ENCODE data around the gene HABP4.

The HABP4 gene

GRCh38 chr9:96514800-96515158, 64.8 kb downstream of the HABP4 start:
- Histone ChIP-seq H4K20me1 (ENCODE audit: control insufficient read depth, insufficient read depth, low read depth, low read length) (no peaks in the 10 kb centered on the region), H3K79me2 (ENCODE audit: control insufficient read depth, low read length) (no peaks in the 10 kb centered on the region), H3K9me2 (replicated peaks; ENCODE audit: control insufficient read depth, low read length) (no peaks in the 10 kb centered on the region), H3F3A (ENCODE audit: control insufficient read depth, insufficient read depth) (no peaks in the 10 kb centered on the region), H3K4me1 (ENCODE audit: control insufficient read depth, low read length) (no peaks in the 10 kb centered on the region), H3K9me3 (ENCODE audit: control insufficient read depth, insufficient read depth, low read length) (no peaks in the 10 kb centered on the region), H3K4me3 (ENCODE audit: low read length) (no peak overlapping the region), H3K4me2 (ENCODE audit: low read length) (no peak overlapping the region), H3K27me3 (ENCODE audit: control insufficient read depth, low read length) (peaks cover 8% of the 10 kb centered on the region; the same call in 1 of the 2 replicates), H3K36me3 (ENCODE audit: control insufficient read depth, low read length) (no peaks in the 10 kb centered on the region), H3K27ac (ENCODE audit: low read depth, low read length) (no peak overlapping the region)
- no peak for TF ChIP-seq CTCF (IDR thresholded peaks at IDR 0.05; ENCODE audit: low read depth, low read length, poor library complexity, severe bottlenecking)
- no peak for TF ChIP-seq EZH2phosphoT487 (IDR thresholded peaks at IDR 0.05; ENCODE audit: borderline replicate concordance, low read length)

- Histone ChIP-seq H3K4me1 (ENCODE audit: control insufficient read depth, low read length) (no peaks in the 10 kb centered on the region), H3K27ac (ENCODE audit: low read depth, low read length) (no peak overlapping the region), H3K27me3 (ENCODE audit: control insufficient read depth, low read length) (peaks cover 8% of the 10 kb centered on the region; the same call in 1 of the 2 replicates), H3K4me2 (ENCODE audit: low read length) (no peak overlapping the region), H3K4me3 (ENCODE audit: low read length) (no peak overlapping the region), H3K9me3 (ENCODE audit: control insufficient read depth, insufficient read depth, low read length) (no peaks in the 10 kb centered on the region), H4K20me1 (ENCODE audit: control insufficient read depth, insufficient read depth, low read depth, low read length) (no peaks in the 10 kb centered on the region), H3F3A (ENCODE audit: control insufficient read depth, insufficient read depth) (no peaks in the 10 kb centered on the region), H3K9me2 (replicated peaks; ENCODE audit: control insufficient read depth, low read length) (no peaks in the 10 kb centered on the region), H3K79me2 (ENCODE audit: control insufficient read depth, low read length) (no peaks in the 10 kb centered on the region), H3K36me3 (ENCODE audit: control insufficient read depth, low read length) (no peaks in the 10 kb centered on the region)
- TF ChIP-seq CTCF (IDR thresholded peaks at IDR 0.05; ENCODE audit: low read depth, low read length, poor library complexity, severe bottlenecking) (no peak), EZH2phosphoT487 (IDR thresholded peaks at IDR 0.05; ENCODE audit: borderline replicate concordance, low read length) (no peak)
Measured at GRCh38 chr9:96515621-96516470, 65.9 kb downstream of the HABP4 start.

- no peaks in the 10 kb centered on the region for H3F3A ChIP-seq (ENCODE audit: control insufficient read depth, insufficient read depth)
- no peak overlapping the region for H3K4me3 ChIP-seq (ENCODE audit: low read length)
Measured at GRCh38 chr9:96519095-96519494, 69.1 kb downstream of the HABP4 start.

More at GRCh38 chr9:96519095-96519494, 69.1 kb downstream of the HABP4 start:
- peaks cover 13% of the 10 kb centered on the region; the same call in 1 of the 2 replicates for H3K27me3 ChIP-seq (ENCODE audit: control insufficient read depth, low read length)
- no peak overlapping the region for H3K27ac ChIP-seq (ENCODE audit: low read depth, low read length)
- no peaks in the 10 kb centered on the region for H3K36me3 ChIP-seq (ENCODE audit: control insufficient read depth, low read length)
- H3K4me1 ChIP-seq (ENCODE audit: control insufficient read depth, low read length) = no peaks in the 10 kb centered on the region
- H4K20me1 ChIP-seq (ENCODE audit: control insufficient read depth, insufficient read depth, low read depth, low read length) = no peaks in the 10 kb centered on the region
- no peak for TF ChIP-seq EZH2phosphoT487 (IDR thresholded peaks at IDR 0.05; ENCODE audit: borderline replicate concordance, low read length)
- TF ChIP-seq CTCF (IDR thresholded peaks at IDR 0.05; ENCODE audit: low read depth, low read length, poor library complexity, severe bottlenecking) = no peak
- no peak overlapping the region for H3K4me2 ChIP-seq (ENCODE audit: low read length)
- H3K79me2 ChIP-seq (ENCODE audit: control insufficient read depth, low read length) = no peaks in the 10 kb centered on the region
- no peaks in the 10 kb centered on the region for H3K9me2 ChIP-seq (replicated peaks; ENCODE audit: control insufficient read depth, low read length)
- no peaks in the 10 kb centered on the region for H3K9me3 ChIP-seq (ENCODE audit: control insufficient read depth, insufficient read depth, low read length)
